RCC 7860 (cell line): ENCODE results near the gene PCDHGA2.
"Not testable (repeated sequence)": the region's sequence is repeated elsewhere in the genome, so short reads cannot be mapped to it uniquely, and the experiment has no call there.

Experiments used
- DNase-seq: peaks from one replicate; pipeline ENCODE4 v3.0.0-alpha.2; 2015; ENCODE audit warnings: low spot score
- FAIRE-seq: peaks from 2 replicates; lab custom pipeline; 2012; peaks lifted over from hg19 to GRCh38; lab: Jason Lieb, UNC

Gene PCDHGA2

GRCh38 chr5:141375444-141376155 is 37.0 kb downstream of the PCDHGA2 start:
- DNase-seq, FAIRE-seq: not testable (repeated sequence)

- DNase-seq (no peak), FAIRE-seq (no peak)
These were observed 44.1 kb downstream of the PCDHGA2 start, which contains the start of gene PCDHGA7 for GRCh38 chr5:141382469-141383294. PCDHGA7 (plus strand) TSS chr5:141382742; CDS start chr5:141382900, 158 bp downstream.

GRCh38 chr5:141383345-141383744 is 44.8 kb downstream of the PCDHGA2 start:
- no peak for DNase-seq
- no peak for FAIRE-seq

GRCh38 chr5:141384471-141385267 is 46.1 kb downstream of the PCDHGA2 start:
- no peak for FAIRE-seq
- DNase-seq: no peak

GRCh38 chr5:141387557-141388311 is 49.2 kb downstream of the PCDHGA2 start, which contains the start of gene PCDHGB4:
PCDHGB4 (plus strand) TSS chr5:141387698; CDS start chr5:141387885, 187 bp downstream.
- not testable (repeated sequence) for DNase-seq, FAIRE-seq

GRCh38 chr5:141388661-141389060 is 50.1 kb downstream of the PCDHGA2 start:
- no peak for FAIRE-seq

GRCh38 chr5:141389153-141390042 is 50.8 kb downstream of the PCDHGA2 start:
- no peak for DNase-seq
- no peak for FAIRE-seq

More at GRCh38 chr5:141388661-141389060, 50.1 kb downstream of the PCDHGA2 start:
- DNase-seq: no peak

- DNase-seq (no peak), FAIRE-seq (no peak)
These were observed 54.1 kb downstream of the PCDHGA2 start, which contains the start of gene PCDHGA8 for GRCh38 chr5:141392429-141393198. PCDHGA8 (plus strand) TSS chr5:141392633; CDS start chr5:141392814, 181 bp downstream.
